ENCODE data around the gene WDR90.

- peak; percentile 63; the same call in 1 of the 3 replicates for TF ChIP-seq MXI1 (IDR thresholded peaks at IDR 0.05; ENCODE audit: borderline replicate concordance, low read depth, low read length)
- TF ChIP-seq SMAD3 (CRISPR knock-in tag; IDR thresholded peaks at IDR 0.05), result no peak
- 0 out of 2 replicates have a peak, but pooled peaks have one; percentile 26 for TF ChIP-seq KDM5B (CRISPR knock-in tag; IDR thresholded peaks at IDR 0.05; ENCODE audit: borderline replicate concordance)
- TF ChIP-seq PHF21A (CRISPR knock-in tag; IDR thresholded peaks at IDR 0.05), result 0 out of 2 replicates have a peak, but pooled peaks have one; percentile 27
These were observed 30.9 kb downstream of the WDR90 start, which contains the start of gene STUB1 for GRCh38 chr16:679814-680624.
